Activated T-helper 9 cell treated with anti-CD3 and anti-CD28 coated beads, Interleukin-2, amount 50 U/mL, for 16 hours (primary cell): ENCODE measurements around the gene RGS3.
A peak's percentile ranks its signal among the peaks of the same experiment; 100 is the strongest.

ENCODE experiments used
- DNase-seq: peaks from one replicate; pipeline ENCODE4 v3.0.0-alpha.2; 2020; ENCODE audit warnings: low read depth

RGS3 gene

DNA sequence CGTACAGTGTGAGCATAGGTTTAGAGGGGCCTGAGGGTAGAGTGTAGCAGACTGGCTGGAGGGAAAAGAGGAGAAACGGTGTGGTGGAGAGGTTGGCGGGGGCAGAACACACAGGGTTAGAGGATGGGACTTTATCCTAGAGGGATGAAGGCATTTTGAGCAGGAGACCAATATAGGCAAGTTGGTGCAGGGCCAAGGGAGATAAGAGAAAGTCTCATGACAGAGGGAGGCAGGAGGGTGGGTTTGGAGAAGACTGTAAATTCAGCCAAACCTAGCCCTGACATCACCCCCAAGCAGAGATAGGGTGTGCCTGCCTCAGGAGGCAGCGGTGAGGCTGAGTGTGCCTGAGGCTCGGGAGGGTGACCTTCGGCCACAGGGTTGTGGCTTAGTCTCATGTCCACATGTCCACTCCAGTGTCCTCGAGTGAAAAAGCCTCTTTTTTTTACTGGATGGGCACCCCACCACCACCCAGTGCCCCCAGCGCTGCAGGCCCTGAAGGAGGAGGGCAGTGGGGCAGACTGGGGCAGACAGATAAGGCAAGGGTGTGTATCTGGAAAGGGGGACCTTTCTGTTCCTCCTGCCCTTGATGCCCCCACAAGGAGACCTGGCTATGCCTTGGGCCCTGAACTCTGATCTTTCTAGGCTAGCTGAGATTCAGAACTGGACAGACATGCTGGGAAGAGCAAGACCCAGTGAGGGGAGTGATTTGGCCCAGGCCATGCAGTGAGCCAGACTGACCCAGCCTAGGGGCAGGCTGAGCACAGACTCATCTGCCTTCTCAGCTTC, 108.7 kb downstream of the RGS3 start:
- DNase-seq = no peak

DNA sequence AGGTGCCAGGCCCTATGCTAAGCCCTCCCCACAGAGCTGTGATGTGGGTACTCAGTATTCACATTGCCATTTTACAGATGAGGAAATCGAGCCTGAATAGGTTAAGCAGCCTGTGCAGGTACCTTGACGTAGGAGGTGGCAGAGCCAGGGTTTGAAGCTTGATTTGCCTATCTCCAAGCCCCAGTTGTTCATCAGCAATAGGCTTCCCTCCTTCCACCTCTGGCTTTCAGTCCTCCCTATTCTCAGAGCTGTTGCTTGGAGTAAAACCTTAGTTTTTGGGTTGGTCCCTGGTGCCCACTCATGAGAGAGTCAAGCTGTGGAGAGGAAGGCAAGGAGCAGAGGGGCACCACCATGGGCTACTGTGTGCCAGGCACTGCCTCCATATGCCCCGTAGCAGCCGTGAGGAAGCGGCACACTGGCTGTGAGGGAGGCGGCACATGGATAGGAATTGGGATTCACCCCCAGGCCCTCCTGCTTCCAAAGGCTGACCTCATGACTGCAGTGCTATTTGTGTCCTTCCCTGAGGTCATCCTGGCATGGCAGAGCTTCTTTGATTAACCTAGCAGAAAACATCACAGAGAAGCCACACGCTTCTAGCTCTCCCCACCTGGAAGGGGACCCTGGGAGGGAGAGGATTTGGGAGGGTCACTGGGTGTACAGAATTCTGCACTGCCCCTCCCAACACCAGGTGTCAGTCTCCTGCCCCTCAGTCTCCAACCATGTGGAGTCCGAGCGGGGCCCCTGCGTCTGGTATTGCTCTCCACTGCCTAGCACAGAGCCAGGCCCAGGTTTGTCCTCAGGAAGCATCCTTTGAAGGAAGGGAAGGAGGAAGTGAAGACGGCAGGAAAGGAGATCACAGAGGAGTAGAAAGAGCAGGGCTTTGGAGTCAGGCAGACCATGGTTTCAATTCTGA, 109.8 kb downstream of the RGS3 start:
- DNase-seq = no peak

DNA sequence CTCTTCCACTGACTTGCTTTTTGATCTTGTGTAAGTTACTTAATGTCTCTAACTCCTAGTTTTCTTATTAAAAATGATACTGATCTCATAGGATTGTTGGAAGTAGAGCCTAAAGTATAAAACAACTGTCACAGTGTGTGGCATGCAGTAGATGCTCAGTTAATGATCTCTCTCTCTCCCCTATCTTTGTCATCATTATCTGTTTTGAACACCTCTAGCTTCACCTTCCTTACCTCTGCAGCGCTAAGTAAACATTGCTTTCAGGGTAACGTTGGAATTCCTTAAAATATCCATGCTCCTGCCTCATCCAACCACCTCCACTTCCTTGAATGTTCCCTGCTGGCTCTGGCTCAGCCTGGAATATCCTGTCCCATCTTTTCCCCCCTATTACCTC, 110.4 kb downstream of the RGS3 start:
- DNase-seq = no peak

DNA sequence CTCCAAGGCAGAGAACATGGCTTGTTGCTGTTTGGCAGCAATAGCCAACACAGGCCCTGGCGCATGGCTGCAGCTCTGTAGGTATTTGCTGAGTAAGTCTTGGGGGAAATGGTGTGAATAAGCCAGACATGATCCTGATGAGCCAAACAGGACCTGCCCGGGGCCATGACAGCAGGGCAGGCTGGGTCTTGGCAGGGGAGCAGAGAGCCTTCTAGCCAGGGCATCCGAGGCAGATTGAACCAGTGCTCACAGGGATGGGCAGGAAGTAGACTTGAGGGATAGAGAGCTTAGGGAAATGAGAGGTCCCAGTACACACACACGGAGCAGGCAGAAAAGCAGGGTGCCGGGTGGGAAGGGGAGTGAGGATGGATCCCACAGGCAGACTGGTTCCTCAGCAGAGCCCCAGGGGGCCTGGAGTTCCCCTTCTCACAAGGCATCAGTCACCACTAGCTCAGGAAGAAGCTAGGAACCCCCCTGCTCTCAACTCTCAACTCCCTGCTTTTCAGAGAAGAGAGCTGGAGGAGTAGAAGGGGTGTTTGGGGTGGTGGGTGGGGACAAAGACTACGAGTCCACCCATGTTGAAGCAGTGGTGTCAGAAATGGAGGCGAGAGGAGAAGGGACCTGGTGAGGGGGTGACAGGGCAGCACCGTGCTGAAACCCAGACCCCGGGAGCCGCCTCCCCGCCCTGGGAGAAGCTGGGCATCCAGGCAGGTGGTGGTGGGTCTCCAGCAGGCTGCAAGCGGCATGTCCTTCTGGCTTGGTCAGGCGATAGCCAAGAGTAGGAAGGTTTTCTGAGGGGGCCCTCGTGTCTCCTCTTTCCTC, 111.1 kb downstream of the RGS3 start:
- no peak for DNase-seq

DNA sequence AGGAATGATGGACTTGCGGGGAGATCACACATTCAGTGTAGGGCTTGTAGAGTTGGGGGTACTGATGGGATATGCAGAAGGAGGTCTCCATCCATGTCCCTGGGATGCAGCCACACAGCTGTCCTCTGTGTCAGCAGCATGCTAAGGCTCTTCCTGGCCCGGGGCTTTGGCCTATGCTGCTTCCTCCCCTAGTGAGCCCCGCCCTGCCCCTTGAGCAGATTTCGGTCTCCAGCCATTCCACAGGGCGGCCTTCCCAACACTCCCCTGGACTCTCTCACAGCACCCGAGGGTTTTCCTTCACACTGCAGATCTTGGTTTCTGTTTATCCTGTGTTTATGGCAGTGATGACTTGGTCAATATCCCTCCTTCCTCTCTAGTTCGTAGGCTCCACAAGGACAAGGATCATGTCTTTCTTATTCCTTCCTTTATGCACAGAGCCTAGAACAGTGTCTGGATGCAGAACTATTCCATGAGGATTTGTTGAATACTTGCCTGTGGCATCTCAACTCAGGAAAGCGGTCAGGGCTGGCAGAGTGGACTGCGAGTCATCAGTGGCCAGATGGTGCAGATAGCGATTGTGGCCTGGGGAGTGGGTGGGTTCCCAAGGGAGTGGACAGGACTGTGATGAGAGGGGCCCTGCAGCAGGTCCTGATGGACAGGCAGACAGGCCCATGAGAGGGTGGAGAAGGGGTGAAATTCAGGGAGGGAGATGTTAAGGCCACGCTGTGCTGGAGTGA, 114.2 kb downstream of the RGS3 start:
- no peak for DNase-seq

DNA sequence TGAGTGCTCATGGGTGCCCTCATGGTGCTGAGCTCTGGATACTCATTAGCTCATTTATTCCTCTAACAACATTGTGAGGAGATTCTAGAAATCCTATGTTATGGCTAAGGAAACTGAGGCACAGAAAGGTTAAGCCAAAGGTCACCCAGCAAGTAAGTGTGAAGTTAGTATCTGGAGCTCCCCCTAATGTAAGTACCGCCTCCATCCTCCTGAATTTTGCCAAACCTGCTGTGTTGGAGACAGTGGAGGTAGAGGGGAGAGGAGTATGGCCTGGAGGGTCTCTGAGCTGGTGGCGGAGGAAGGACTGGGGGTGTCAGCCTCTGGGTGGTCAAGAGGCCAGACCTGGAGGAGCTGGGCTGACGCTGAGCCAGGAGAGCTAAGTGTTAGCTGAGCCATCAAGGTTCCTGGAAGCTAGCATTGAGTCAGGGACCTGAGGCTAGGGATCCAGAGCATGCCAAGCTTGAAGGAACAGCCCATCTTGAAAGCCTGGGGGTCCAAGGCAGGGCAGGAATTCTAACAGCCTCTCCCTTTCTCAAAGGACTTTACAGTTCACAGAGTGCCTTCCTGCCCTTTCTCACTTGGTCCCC, 114.8 kb downstream of the RGS3 start:
- no peak for DNase-seq

DNA sequence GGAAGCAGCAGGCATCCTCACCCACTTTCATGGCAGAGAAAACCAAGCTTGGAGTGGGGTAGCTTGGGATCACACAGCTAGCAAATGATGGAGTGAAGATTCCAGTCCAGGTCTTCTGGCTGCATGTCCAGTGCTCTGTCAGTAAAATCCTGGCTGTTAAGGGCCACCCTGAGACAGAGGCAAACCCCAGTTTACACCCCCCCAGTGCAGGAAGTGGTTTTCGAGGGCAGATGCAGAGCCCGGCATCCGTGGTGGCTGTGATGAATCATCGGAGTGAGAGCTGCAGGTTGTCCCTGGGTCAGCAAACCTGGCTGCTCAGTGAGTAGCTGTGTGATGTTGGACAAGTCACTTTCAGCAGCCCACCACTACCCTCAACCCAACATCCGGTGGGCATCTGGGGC, 115.4 kb downstream of the RGS3 start:
- peak; percentile 70 for DNase-seq

DNA sequence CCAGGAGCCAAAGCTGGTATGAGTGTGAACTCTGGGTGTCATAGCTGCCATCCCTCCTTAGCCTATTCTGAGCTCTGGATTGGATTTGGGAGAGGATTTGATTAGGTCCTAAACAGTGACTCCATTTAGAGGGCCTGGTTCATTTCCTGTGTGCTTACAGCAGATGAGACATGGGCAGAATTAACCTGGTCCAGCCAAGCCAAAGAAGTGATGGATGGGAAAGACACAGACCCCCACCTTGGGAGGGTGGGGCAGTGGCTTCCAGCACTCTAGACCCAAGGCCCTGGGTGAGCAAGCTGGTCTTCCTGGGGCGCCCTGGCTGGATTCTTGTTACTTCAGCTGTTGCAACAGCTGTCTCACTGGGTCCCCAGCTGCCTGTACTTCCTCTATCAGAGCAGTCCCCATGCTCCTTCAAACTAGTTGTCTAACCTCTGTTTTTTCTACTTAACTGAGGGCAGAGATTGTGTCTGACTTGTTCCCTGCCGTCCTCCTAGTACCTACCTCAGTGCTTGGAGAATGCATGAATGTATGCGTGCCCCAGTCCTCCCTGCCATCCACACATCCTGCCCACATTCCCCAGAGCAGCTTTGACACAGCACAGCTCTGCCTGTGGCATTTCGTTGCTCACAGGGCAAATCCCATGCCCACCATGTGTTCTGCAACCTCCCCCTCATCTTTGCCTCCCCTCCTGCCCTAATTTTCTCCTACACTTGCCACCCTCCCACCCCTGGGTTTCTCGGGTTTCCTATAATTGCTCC, 115.9 kb downstream of the RGS3 start:
- no peak for DNase-seq

DNA sequence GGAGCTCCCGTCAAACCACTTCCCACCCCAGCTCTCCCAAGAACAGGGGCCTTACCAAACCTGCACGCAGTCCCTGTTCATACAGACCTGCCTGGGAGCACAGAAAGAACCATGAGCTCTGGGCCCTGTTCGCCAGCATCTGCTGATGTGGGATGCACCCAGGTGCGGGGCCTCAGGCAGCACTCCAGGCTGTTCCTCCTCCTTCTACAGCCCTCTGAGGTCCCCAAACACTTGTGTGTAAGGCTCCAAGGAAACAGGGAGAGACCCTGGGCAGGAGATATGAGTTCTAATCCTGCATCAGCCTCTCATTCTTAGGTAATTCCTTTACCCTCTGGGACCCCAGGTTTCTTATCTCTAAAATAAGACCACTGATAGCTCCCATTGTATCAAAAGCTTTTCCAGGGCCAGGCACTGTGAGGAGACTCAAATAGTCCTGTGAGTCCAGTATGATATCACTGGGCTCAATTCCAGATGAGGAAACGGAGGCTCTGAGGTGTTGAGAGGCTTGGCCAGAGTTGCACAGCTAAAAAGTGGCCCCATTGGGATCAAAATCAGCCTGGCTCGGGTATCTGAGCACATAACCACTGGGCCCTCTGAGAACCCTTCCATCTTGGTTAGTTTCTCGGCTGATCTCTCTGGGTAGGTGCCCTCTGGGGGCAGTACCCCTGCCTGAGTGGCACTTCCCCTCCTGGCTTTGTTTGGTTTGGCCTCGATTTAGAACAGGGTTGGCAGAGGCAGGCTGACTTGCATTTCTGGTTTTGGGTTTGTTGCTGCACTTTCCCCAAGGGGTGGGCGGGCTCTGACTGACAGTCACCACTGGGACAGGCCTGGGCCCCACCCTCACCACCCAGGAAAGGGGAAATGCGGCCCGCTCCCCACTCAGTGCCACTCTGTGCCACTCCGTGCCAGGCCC, 116.8 kb downstream of the RGS3 start:
- peak; percentile 51 for DNase-seq

DNA sequence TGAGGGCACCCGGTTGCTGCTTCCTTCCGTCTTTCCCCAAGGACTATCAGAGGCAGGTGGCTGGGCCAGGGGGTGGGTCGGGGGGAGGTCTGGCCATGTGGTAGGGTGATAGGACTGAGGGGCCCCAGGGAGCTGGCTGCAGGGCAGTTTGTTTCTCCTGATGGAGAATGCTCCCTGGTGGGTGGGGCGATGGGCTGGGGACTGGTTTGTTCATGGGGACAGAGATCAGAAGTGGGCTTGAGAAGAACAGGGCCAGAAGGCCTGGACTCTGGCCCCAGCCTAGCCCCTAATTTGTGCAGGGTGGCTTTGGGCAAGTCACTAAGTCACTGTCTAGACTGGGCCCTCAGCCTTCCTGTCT, 117.4 kb downstream of the RGS3 start:
- DNase-seq = no peak

DNA sequence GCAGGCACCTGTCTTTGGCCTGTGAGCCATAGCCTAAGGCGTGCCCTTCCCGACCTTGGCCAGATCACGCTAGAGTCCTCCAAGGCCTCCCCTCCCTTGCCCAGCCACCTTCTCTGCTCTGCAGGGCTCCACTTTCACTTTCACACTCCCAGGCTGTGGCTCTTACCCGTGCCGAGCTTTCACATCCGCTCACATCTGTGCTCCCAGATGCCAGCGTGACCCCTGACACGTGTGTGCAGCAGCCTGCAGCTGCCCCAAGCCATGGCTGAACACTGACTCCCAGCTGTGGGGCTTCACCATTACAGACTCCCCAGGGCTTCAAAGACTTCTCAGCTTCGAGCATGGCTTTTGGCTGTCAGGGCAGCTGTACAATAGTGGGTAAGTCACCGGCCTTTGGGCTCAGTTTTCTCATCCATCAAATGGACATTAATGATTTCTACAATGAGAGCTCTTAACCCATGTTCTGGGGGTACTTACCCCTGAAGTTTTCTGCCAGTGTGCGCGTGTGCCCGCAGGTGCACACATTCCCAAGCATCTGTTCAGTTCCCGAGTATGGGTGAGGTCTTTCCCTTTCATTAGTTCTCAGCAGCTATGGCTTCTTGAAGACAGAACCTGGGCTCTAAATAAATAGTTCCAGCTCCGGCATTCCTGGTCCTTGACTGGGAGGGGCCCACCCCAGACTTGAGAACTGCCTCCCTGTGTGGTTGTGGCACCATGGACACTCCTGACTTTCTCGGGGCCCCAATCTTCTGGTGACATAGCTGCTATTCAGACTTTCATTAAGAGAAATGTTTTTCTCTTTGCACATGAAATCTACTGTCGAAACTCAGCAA, 118.6 kb downstream of the RGS3 start:
- DNase-seq = peak; percentile 48

DNA sequence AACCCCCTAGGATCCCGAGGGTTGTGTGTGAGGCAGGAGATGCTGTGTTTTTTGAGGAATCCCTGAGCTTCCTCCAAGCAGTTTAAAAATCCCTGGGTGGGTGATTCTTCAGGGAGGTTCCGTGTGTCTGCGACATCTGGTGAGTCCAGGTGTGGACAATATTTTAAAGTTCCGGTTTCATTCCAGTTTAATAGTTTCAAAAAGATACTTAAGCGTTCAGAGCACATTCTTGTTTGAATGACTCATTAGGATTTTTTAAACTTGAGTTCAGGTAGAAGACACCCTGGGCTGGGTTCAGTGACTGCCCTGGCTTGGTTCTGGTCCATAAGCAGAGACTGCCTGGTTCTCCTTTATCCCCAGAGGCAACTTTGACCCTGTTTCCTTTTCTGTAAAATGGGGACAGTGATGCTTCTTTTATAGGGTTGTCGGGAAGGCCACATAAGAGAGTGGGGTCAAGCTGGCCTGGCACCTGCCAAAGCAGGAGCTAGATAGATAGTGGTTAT, 119.2 kb downstream of the RGS3 start:
- DNase-seq = no peak

DNA sequence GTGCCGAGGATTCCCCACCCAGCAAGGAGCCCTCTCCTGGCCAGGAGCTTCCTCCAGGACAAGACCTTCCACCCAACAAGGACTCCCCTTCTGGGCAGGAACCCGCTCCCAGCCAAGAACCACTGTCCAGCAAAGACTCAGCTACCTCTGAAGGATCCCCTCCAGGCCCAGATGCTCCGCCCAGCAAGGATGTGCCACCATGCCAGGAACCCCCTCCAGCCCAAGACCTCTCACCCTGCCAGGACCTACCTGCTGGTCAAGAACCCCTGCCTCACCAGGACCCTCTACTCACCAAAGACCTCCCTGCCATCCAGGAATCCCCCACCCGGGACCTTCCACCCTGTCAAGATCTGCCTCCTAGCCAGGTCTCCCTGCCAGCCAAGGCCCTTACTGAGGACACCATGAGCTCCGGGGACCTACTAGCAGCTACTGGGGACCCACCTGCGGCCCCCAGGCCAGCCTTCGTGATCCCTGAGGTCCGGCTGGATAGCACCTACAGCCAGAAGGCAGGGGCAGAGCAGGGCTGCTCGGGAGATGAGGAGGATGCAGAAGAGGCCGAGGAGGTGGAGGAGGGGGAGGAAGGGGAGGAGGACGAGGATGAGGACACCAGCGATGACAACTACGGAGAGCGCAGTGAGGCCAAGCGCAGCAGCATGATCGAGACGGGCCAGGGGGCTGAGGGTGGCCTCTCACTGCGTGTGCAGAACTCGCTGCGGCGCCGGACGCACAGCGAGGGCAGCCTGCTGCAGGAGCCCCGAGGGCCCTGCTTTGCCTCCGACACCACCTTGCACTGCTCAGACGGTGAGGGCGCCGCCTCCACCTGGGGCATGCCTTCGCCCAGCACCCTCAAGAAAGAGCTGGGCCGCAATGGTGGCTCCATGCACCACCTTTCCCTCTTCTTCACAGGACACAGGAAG, 120.2 kb downstream of the RGS3 start:
- DNase-seq = no peak

DNA sequence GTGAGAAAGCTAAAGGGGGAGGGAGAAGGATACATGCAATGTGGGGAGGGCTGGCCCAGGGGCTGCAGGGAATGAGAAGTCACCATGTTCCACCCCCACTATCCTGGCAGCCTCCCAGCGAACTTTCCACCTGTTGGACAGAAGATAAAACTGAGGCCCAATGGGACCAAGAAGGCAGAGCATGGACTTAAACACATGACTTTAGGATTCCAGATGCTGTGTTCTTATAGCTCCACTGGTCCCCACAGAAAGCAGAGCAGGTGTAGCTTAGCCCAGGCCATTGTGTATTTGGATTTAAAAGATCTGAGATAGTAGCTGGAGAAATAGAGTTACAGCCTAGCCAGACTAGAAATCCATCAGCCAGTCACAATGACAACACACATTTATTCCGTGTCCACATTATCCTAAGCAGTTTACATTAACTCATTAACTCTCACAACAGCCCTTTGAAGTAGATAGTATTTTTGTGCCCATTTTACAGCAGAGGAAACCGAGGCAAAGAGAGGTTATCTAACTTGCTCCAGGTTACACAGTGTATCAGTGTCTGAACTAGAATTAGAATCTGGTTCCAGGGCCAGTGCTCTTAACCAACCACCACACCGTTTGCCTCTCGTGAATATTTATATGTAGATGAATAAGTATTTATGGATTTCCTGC, 121.0 kb downstream of the RGS3 start:
- no peak for DNase-seq

DNA sequence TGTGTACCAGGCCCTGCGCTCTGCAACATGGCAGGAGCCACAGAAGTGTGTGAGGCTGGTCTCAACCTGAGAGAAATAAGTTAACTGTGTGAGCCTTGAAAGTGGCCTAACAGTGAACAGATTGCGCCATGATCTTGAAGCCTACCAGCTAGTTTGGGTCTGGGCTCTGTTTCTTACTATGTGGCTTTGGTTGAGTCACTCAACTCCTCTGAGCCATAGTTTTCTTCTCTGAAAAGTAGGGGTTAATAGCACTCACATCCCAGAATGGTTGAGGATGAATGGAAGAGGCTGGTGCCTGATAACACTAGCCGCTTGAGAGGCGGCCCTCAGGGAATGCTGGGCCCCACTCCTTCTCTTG, 121.5 kb downstream of the RGS3 start:
- DNase-seq = no peak

DNA sequence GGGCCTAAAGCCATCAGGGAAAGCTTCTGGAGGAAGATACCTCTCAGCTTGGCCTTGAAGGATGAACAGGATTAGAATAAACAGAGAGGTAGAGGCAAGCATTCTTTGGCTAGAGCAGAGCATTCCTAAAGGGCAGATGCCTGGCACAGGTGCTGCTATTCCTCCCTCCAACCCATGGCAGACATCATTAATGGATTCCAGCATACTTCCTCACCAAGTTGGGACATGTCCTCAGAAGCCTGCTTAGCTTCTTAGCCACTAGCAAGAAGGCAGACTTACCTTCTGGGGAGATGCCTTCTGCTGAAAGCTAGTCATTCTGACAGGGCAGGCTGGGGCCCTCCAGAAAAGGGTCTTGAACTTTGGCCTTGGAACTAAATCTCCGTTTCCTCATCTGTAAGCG, 122.0 kb downstream of the RGS3 start:
- DNase-seq = no peak

DNA sequence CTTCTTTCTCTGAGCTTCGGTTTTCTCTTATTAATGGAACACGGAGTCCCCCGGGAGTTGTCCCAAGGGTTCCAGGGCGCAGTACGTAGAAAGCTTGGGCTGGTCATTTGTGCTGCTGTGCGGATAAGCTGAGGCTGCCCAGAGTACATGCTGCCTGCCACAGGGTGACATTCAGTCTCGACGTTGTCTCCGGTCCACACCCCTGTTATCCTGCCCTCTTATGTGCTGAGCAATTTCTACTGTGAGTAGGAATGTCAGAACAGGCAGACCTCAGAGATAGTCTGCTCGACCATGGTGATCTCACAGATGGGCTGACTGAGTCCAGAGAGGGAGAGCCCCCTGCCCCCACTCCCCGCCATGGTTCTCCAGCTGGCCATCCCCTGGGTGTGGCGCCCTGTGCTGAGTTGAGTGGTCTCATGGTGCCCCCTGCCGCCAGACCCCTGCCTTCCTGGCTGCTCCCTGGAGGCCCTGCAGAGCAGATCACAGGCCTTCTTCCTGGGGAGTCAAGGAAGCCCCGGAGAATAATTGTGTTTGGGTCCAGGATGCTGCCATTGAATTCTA, 124.0 kb downstream of the RGS3 start:
- DNase-seq = no peak
